Stimulated activated CD8-positive, alpha-beta memory T cell treated with anti-CD3 and anti-CD28 coated beads, Interleukin-12 subunit alpha, Interleukin-12 subunit beta, amount 100 ng/mL, for 24 hours (primary cell): Measurements from ENCODE around the gene PRKAG2.
"Not testable (repeated sequence)": the region's sequence is repeated elsewhere in the genome, so short reads cannot be mapped to it uniquely, and the experiment has no call there.

Experiments used
- DNase-seq: peaks from one replicate; pipeline ENCODE4 v3.0.0-alpha.2; 2020; ENCODE audit errors: extremely low read depth

PRKAG2 gene

DNA sequence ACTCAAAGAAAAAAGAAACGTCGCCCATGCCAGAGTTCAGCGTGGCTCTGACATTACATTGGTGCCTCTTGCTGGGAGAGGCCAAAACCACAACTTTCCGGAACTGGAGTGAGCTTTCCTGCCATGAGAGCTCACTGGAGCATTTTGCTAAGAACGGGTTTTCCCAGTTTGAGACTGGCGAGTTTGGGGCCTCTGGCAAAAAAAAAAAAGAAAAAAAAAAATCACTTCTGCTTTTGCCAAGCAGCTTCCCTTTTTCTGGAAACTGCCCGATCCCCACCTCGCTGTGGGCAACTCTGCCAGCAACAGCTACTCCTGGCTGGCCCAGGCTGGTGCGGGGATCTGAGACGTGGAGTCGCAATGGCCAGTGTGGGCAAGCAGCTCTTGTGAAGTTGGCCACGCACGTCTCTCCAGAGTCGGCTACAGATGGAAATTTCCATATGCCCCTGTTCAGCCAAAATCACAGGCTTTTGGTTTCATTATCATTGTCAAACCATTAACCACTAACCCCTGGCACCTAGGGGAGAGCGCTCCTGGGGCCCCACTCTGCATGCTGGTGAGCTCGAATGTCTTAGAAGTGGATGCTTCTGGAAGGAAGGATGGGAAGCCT lies 25.7 kb downstream of the PRKAG2 start:
- no peak for DNase-seq

DNA sequence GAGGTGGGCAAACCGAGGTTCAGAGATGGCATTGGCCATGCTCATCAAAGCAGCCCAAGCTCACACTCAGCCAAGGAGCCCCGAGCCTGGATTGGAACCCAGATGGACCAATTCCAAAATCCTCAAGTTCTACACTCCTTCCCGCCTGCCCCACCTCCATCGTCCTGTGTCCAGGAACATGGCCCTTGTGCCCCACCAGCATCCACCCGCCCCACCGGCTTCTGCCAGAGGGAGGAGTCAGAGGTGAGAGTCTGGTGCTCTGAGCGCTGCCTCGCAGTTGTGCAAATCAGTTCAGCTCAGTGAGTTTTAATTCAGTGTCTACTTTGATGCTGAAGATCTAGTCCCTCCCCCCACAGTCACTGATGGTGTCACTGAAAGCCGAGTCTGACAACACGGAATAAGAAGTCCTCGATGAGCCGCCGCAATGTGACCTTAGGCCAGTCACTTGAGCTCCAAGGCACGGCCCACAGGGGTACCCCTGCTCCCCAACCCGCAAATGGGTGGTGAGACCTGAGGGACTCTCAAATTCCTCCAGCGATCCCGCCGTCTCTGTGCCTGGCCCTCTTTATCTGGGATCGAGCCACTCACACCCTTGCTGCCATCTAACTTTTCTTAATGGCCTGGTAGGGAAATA lies 26.3 kb downstream of the PRKAG2 start:
- no peak for DNase-seq

DNA sequence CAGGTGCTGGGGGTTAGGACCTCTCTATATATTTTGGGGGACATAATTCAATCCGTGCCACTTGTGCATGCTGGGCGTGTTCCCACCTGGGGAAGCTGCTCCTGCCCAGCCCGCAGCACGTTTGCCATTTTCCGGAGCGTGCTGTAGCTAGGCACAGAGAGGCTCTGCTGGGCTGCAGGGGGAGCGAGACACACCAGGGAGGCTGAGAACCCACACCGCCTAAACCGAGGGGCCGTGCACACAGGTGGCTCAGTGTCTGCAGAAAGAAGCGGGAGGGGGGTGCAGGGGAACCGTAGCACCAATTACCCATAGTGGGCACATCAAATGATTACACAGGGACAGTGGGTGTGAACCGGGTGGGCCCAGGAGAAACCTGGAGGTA lies 27.0 kb downstream of the PRKAG2 start:
- no peak for DNase-seq

DNA sequence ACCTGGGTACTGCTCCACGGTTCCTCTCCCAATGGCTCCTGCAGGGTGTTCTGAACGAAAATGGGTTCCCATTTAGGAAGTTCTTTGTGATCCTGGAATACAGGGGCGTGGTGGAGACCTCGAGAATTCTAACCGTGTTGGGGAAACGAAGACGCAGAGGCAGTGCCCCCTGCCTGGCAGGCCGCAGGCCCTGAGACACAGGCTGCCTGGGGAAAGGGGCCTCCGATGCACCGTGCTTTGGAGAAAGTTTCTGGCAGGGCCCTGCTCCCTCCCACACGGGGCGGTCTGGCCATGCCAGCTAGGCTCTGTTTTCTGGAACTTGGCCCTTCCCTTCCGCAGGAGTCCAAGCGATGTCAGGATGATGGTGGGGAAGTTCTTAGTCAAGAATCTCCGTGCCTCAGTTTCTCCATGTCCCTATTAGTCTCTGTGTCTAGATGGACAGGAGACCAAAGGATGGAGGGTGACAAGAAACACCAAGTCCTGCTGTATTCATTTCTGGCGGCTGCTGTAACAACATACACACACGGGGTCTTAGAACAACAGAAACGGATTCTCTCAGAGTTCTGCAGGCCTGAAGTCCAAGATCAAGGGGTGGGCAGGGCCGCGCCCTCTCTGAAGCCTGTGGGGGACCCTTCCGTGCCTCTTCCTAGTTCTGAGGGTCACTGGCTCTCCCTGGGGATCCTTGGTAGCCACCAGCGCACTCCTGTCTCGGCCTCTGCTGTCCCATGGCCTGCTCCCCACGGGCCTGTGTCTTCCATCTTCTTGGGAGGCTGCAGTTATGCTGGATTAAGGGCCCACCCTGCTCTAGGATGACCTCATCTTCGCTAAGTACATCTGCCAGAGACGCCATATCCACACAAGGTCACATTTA lies 27.7 kb downstream of the PRKAG2 start:
- no peak for DNase-seq

DNA sequence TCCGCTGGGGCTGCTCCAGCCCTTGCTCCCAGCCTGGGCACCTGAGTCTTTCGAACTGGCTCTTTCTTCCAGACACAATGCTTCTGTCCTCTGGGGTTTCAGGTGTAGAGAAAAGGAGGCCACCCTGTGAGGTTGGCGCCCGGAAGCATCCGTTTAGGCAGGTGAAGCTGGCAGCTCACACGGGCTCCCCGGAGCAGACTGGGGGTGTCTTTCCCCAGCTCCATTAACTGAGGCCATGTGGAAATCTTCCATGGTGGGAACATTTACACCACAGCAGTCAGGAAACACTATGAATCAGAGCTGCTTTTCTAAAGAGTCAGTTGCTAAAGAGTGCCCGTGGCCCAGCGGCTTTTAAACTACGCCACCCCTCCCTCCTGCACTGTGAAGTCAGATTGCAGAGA lies 29.2 kb downstream of the PRKAG2 start:
- DNase-seq, result no peak

DNA sequence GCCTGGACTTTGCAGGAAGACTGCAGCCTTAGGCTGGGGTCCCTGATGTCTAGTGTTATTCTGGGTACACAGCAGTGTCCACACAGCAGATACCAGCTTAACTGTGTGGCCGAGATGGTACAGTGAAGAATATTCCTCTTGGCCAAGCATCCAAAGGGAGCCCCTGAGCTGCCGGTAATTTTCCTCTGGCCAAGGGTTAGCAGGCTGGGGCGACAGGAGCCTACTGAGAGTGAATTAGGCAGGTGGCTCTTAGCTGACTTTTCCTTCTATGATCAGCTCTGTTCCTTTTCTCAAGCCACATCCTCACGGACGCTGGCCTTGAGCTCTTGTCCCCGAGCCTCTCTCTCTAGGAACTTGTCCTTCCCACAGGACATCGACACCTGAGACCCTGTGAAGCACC lies 29.8 kb downstream of the PRKAG2 start:
- DNase-seq, result no peak

DNA sequence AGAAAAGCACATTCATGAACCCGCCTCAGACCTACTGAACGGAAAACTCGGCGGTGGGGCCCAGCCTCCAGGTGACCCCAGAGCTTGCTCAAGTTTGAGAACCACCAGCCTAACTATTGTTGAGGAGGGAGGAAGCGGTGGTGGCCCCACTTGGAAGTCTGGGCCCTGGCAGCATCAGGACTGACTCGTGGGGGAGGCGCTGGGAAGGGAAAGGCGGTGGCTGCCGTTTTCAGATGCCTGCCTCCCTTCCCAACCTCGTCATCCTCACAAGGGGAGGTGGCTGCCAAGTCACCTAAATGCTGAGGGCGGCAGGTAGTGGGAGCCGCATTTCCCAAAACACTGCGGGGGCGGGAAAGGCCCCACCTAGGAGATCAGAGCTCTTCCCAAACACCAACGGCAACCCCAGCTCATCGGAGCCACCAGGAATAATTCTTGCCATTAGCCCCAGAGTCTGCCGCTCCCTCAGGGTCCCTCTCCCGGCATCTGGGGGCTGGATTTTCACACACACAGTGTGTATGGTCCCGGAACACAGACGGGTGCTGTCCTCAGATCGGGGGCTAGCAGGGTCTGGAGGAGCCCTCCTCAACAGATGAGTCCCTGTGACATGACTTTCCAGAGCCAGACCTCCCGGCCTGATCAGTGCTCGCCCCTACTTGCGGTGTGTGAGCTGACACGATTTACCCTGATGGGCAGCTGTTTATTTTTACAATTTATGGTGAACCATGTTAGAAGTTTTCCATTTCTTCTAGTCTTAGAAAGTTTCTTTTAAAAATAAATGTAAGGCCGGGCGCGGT lies 31.3 kb downstream of the PRKAG2 start:
- DNase-seq, result no peak

DNA sequence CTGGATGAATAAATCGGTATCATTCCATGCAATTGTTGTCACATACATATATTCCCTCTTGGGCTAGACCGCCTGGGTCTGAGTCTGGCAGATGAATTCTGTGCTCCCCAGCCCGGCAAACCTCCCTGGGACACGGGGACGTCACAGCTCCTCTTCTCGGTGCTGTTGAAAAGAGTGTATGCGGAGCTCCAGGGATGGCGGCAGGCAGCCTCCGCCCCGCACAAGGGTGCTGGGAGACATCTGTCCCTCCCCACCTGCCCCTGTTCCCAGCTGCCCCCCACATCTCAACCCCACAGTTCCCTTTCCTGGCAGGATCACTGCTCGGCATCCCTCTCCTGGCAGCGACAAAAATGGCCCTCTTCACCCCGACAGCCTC lies 32.1 kb downstream of the PRKAG2 start:
- no peak for DNase-seq

DNA sequence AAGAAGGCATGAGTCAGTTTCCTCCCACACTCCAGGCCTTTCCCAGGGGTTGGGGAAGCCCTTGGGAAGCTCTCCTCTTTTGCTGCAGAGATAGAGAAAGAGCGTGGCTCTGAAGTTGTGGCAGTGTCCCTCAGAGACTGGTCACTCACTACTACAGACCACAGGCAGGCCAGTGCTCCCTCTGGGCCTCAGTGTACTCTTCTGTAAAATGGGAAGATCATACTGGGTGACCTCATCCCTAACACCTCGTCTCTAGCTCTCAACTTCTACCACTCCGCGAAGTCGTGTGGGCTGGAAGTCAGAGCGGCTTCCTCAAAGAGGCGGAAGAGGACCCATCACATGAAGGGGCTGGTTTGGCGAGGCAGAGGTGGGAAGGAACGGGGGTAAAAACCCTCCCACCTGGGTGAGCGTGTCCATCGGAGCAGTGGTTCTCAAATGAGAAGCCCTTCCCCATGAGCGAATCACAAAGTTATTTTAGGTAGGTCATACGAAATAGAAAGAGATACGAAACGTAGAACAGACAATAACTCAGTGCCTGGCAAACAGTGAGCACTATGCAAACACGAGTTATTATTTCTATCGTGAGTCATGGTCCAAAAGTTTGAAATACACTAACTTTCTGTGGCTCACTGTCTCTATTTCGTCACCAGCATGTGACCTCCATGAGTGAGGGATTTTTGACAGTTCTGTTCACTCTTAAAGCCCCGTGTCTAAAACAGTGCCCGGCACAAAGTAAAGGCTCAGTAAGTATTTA lies 32.7 kb downstream of the PRKAG2 start:
- DNase-seq, result no peak

DNA sequence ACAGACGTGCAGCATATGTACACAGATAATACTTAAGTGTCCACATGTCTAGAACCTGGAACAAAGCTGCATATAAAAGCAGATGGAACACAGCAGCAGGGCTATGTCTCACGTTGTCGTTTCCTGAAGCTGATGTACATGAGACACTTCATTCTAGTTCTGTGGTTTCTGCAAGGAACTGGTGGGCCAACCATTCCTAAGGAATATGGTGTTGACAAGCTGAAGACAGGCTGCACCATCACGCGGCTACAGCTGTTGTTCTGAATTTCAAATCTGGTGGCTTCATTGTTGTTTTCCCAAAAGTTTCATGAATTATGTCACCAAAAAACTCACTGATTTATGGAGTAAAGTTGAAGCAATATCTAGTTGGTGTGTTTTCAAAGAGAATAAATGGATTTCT lies 33.7 kb downstream of the PRKAG2 start:
- no peak for DNase-seq

DNA sequence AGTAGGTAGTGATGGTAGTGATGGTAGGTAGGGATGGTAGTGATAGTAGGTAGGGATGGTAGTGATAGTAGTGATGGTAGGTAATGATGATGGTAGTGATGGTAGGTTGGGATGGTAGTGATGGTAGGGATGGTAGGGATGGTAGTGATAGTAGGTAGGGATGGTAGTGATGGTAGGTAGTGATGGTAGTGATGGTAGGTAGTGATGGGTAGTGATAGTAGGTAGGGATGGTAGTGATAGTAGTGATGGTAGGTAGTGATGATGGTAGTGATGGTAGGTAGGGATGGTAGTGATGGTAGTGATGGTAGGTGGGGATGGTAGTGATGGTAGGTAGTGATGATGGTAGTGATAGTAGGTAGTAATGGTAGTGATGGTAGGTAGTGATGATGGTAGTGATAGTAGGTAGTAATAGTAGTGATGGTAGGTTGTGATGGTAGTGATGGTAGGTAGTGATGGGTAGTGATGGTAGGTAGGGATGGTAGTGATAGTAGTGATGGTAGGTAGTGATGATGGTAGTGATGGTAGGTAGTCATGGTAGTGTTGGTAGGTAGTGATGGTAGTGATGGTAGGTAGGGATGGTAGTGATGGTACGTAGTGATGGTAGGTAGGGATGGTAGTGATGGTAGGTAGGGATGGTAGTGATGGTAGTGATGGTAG lies 35.4 kb downstream of the PRKAG2 start:
- DNase-seq, result not testable (repeated sequence)

DNA sequence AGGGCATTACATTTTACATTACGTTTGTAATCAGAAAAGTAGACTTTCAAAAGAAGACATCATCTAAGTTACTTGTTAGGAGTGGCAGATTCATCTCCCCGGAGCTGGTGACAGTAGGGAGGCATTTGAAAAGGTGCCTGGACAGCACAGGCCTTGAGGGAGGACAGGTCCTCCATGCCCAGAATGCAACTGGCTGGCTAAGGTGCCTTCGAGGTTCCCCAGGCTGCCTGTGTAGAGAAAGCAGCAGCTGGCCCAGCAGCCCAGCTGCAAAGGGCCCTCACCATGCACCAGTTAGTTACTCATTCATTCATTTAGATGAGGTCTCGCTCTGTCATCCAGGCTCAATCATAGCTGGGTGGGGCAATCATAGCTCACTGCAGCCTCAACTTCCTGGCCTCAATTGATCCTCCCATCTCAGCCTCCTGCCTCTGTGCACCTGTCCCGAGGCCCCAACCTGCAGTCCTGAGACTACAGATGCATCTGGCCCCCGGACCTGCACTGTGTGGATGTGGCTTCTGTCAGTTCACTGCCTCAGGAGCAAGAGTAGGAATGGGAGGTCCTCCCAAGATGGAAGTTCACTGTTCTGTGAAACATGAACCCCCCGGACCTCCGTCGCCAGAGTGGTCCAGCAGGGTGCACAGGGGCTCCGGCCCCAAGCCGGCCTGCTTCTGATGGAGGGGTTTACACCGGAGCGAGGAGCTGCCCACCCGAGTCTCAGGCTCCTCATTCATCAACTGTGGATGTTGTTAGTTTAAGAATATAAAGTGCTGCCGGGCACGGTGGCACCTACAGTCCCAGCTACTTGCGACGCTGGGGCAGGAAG lies 36.6 kb downstream of the PRKAG2 start:
- no peak for DNase-seq

DNA sequence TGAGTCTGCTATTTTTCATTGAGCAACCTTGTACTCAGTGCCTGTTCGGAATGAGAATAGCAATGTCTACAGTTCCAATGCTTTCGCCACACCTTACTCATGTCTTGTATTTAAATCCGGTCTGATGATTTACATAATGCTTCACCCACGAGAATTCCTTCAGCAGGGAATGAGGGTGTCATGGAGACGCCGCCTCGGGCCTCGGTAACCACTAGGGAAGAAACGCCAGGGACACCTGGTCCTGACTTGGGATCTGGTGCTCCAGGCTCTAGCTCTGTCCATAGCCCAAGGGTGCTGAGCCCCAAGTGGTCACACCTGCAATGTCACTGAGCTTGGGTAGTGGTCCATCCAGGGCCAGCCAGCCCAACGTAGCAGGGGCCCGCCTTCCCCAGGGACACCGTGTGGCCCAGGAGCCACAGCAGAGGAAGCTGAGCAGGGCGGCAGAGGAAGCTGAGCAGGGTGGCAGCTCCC lies 37.4 kb downstream of the PRKAG2 start:
- DNase-seq, result no peak

DNA sequence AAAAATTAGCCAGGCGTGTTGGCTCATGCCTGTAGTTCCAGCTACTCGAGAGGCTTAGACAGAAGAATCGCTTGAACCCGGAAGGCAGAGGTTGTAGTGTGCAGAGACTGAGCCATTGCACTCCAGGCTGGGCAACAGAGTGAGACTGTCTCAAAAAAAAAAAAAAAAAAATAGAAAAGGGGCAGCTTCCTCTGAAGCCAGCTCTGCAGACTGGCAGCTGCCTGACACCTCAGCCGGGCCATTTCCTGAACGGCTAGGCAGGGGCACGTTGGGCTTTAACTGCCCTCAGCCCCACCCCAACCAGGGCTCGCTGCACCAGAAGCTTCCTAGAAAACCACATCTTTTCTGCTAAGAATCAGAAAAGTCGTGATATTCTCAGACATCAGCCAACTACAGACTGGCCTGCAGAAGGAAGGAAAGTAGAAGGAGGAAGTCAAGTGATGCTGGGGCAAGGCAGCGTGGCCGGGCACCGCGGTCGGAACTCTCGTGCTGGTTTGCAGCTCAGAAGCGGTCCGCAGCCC lies 38.0 kb downstream of the PRKAG2 start:
- DNase-seq, result peak; percentile 5

DNA sequence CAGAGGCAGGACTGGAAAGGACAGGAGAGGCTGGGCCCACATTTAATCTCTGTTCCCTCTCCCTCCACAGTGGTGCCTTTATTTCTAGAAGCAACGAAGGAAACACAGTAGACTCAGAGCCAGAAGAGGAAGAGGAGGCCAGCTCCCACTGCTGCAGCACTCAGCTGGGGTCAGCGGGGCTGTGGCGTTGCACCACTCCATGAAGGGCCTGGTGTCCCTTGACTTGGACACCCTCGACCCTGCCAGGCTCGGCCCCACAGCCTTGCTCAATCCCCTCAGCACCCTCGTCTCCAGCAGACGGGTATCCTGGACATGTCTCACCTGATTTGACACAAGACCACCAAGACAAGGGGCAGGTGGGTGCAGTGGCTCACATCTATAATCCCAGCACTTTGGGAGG lies 38.8 kb downstream of the PRKAG2 start:
- DNase-seq, result no peak

DNA sequence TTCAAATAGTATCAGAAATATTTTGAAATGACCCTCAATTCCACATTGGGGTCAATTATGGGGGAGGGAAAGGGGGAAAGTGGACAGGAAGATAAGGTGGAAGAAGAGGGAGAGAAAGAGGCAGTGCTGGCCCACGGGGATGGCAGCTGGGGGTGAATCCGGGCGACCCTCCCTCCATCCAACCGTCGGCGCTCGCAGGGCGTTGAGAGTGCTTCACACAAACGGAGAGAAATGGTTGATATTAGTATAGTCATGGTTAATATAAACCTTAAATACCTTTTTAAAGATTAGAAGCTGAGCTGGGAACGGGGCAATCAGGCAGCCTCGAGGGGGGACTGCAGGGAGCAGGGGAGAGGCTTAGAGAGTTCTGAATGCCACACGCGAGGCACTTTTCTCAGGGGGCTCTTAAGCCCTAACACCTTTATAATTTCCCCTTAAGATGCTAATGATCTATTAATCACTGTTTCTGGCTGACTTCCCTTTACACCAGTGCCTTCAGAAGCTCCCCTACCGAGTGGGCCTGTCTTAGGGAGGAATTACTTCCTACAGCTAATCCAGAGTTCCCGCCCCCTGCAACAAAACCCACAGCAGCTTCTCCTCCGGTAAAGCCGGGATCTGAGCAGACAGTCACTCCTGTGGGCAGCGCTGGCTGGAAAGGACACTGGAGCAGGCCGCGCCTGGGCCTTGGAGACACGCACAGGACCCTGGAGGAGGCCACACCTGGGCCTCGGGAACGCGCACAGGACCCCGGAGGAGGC lies 39.5 kb downstream of the PRKAG2 start:
- DNase-seq, result no peak

DNA sequence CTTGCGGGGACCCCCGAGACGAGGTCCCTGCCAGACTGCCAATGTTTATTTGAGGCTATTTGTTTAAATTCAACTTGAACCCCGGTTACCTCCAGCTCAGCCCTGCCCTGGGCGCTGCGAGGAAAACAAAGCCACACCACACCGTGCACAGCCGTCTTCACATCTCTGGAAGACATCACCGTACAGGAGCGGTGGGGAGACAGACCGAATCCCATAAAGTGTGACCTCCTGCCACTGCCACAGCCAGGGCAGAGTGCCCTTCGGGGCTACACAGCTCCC lies 40.0 kb downstream of the PRKAG2 start:
- no peak for DNase-seq

DNA sequence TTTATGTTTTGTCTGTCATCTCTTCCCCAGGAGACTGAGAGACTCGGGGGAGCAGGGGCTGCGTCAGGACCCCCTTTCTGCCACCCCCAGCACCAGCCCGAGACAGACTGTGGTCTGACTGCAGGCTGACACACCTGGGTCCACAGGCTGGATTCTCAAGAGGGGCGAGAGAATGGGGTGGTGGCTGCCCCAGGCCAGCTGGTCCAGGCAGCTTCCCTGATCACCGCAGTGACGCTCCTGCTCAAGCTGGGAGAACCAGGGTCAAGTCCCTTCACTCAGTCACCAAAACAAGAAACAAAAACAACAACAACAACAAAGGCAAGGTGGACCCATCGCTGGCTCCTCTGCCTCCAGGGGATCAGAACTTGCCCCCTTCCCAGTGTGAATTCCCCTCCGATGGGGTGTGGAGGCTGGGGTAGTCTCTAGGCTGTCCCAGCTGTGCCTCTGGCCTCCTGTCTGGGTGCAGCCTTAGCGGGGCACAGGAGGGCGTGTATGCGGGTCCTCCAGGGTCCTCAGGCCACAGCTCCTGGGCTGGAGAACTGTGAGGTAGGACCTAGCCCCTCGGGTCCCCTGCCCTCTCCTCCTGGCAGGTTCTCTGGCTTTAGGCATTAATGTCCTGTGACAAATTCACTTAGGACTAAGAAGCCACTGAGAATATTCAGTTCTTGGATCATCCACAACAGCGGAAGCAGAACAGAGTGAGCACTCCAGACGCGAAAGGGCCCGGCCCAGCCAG lies 40.6 kb downstream of the PRKAG2 start:
- DNase-seq, result no peak

DNA sequence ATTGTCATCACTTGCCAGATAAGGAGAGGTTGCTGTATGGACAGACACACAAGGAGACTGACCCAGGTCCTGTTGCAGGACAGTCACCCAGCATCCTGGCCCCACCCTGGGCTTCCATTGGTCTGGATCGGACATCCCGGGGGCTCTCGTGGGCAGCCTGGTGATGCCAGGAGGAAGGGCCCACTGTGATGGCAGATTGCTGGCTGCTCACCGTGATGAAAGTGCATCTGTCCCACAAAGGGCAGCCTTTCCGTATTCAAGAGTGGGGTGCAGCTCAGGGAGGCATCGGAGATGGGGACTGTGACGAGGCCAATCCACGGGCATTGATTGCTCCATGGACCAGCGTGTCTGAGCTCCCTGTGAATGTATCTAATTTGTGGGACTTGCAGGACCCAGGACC lies 41.3 kb downstream of the PRKAG2 start:
- DNase-seq, result no peak
